GM23338 (cell line): Measurements from ENCODE around the gene SETBP1. TPM values are rescaled to one million over a fixed set of nuclear protein-coding genes. Genes with fewer than 3 reads are reported as not detected.

ENCODE experiments used
- ATAC-seq: fragments of 200-7000 bp; cut with Tn5 transposase; 3 replicates; pipeline ENCODE4 v1.9.1; 2020
- DNase-seq: peaks from one replicate; pipeline ENCODE4 v3.0.0-alpha.2; 2015; ENCODE audit warnings: low spot score
- H2AFZ ChIP-seq: fragments of 200-600 bp; sonication (generic); 2 replicates; pipeline ENCODE4 v1.8.0; 2016; ENCODE audit warnings: antibody characterized with exemption, mild to moderate bottlenecking, moderate library complexity
- H3F3A ChIP-seq: fragments of 200-600 bp; sonication (generic); replicated peaks from 2 replicates; pipeline ENCODE4 v1.8.0; 2017; ENCODE audit warnings: antibody characterized with exemption, mixed run types, low read depth
- H3K27ac ChIP-seq: fragments of 200-600 bp; sonication (generic); 2 replicates; pipeline ENCODE4 v1.6.1; 2016; ENCODE audit warnings: low read depth
- H3K27me3 ChIP-seq: fragments of 200-600 bp; sonication (generic); 2 replicates; pipeline ENCODE4 v1.8.0; 2016; ENCODE audit warnings: mild to moderate bottlenecking, mixed run types, moderate library complexity; ENCODE audit not compliant: insufficient read depth
- H3K36me3 ChIP-seq: fragments of 200-600 bp; sonication (generic); 2 replicates; pipeline ENCODE4 v1.8.0; 2016; ENCODE audit warnings: mild to moderate bottlenecking; ENCODE audit not compliant: insufficient read depth
- H3K4me1 ChIP-seq: fragments of 200-600 bp; sonication (generic); 2 replicates; pipeline ENCODE4 v1.8.0; 2016; ENCODE audit warnings: mild to moderate bottlenecking, moderate library complexity; ENCODE audit not compliant: insufficient read depth
- H3K4me2 ChIP-seq: fragments of 200-600 bp; sonication (generic); 2 replicates; pipeline ENCODE4 v1.7.1; 2017; ENCODE audit warnings: mixed run types
- H3K4me3 ChIP-seq: fragments of 200-600 bp; sonication (generic); 2 replicates; pipeline ENCODE4 v1.6.1; 2016; ENCODE audit warnings: mixed run types
- H3K79me2 ChIP-seq: fragments of 200-600 bp; sonication (generic); replicated peaks from 2 replicates; pipeline ENCODE4 v1.8.0; 2017; ENCODE audit warnings: mild to moderate bottlenecking; ENCODE audit not compliant: insufficient read depth
- H3K9me2 ChIP-seq: fragments of 200-600 bp; sonication (generic); 2 replicates; pipeline ENCODE4 v1.8.0; 2017; ENCODE audit not compliant: insufficient read depth
- H4K20me1 ChIP-seq: fragments of 200-600 bp; sonication (generic); replicated peaks from 2 replicates; pipeline ENCODE4 v1.8.0; 2017; ENCODE audit warnings: mild to moderate bottlenecking; ENCODE audit not compliant: insufficient read depth
- H3K27ac Mint-ChIP-seq: 2 replicates; pipeline ENCODE4 v1.8.0; 2020; ENCODE audit warnings: inconsistent platforms, mild to moderate bottlenecking, moderate library complexity, mixed read lengths
- H3K27me3 Mint-ChIP-seq: 3 replicates; pipeline ENCODE4 v1.8.0; 2022; ENCODE audit warnings: low read depth, mild to moderate bottlenecking, moderate library complexity, mixed read lengths, inconsistent platforms; ENCODE audit not compliant: insufficient read depth, poor library complexity
- H3K36me3 Mint-ChIP-seq: 3 replicates; pipeline ENCODE4 v1.8.0; 2021; ENCODE audit warnings: low read depth, mild to moderate bottlenecking, inconsistent platforms, moderate library complexity, mixed read lengths
- H3K4me1 Mint-ChIP-seq: 3 replicates; pipeline ENCODE4 v1.8.0; 2020; ENCODE audit warnings: mild to moderate bottlenecking, inconsistent platforms, mixed read lengths
- H3K4me3 Mint-ChIP-seq: 3 replicates; pipeline ENCODE4 v1.8.0; 2021; ENCODE audit warnings: moderate library complexity, mild to moderate bottlenecking, inconsistent platforms, mixed read lengths
- H3K9me3 Mint-ChIP-seq: 3 replicates; pipeline ENCODE4 v1.8.0; 2020; ENCODE audit warnings: moderate library complexity, mild to moderate bottlenecking, inconsistent platforms, mixed read lengths
- CREB1 ChIP-seq: fragments of 250-450 bp; sonication (Bioruptor Pico); IDR thresholded peaks from 2 replicates; pipeline ENCODE4 v1.5.0; 2020; ENCODE audit warnings: low read depth, mild to moderate bottlenecking, moderate library complexity
- EZH2 ChIP-seq: fragments of 200-600 bp; sonication (generic); IDR thresholded peaks from one replicate; pipeline ENCODE4 v1.8.0; 2017; ENCODE audit warnings: antibody characterized with exemption, mild to moderate bottlenecking, low read depth; ENCODE audit not compliant: unreplicated experiment
- EZH2phosphoT487 ChIP-seq: fragments of 200-600 bp; sonication (generic); IDR thresholded peaks from one replicate; pipeline ENCODE4 v1.8.1; 2018; ENCODE audit warnings: antibody characterized with exemption; ENCODE audit not compliant: unreplicated experiment
- JUNB ChIP-seq: IDR thresholded peaks from one replicate; pipeline ENCODE4 v1.6.1; 2016; ENCODE audit warnings: antibody characterized with exemption; ENCODE audit not compliant: unreplicated experiment
- NANOG ChIP-seq: IDR thresholded peaks from 2 replicates; pipeline ENCODE4 v1.6.1; 2016; ENCODE audit warnings: antibody characterized with exemption, borderline replicate concordance
- POLR2AphosphoS5 ChIP-seq: IDR thresholded peaks from 2 replicates; pipeline ENCODE4 v1.6.1; 2016; ENCODE audit warnings: antibody characterized with exemption, low read depth
- STAT1 ChIP-seq: IDR thresholded peaks from one replicate; pipeline ENCODE4 v1.6.1; 2016; ENCODE audit warnings: antibody characterized with exemption; ENCODE audit not compliant: unreplicated experiment
- polyA plus RNA-seq: library from polyadenylated mRNA; unstranded; fragments of >200 nt; fragmentation: Nextera tagmentation; extraction: Ambion mirVana; gene quantifications from 2 replicates; pipeline ENCODE4 v1.2.1, GENCODE V29; 2016
- total RNA-seq: library from RNA; depleted of rRNA; stranded (reverse); fragments of >200 nt; shearing (Covaris generic); gene quantifications from 2 replicates; pipeline ENCODE4 v1.2.3, GENCODE V29; 2014
- TF ChIP-seq, protein P1 (sequence below): IDR thresholded peaks from 2 replicates; pipeline ENCODE4 v1.6.1; 2016; ENCODE audit warnings: antibody characterized with exemption
- TF ChIP-seq, protein P2 (sequence below): IDR thresholded peaks from one replicate; pipeline ENCODE4 v1.6.1; 2018; ENCODE audit warnings: antibody characterized with exemption; ENCODE audit not compliant: unreplicated experiment
- TF ChIP-seq, protein P3 (sequence below): fragments of 250-450 bp; sonication (Bioruptor Pico); IDR thresholded peaks from 2 replicates; pipeline ENCODE4 v1.5.0; 2020; ENCODE audit warnings: mild to moderate bottlenecking, moderate library complexity

The SETBP1 gene
- total and polyA plus RNA-seq, 2 experiments from 2014 or later, result 1.6 to 5.5 TPM

DNA sequence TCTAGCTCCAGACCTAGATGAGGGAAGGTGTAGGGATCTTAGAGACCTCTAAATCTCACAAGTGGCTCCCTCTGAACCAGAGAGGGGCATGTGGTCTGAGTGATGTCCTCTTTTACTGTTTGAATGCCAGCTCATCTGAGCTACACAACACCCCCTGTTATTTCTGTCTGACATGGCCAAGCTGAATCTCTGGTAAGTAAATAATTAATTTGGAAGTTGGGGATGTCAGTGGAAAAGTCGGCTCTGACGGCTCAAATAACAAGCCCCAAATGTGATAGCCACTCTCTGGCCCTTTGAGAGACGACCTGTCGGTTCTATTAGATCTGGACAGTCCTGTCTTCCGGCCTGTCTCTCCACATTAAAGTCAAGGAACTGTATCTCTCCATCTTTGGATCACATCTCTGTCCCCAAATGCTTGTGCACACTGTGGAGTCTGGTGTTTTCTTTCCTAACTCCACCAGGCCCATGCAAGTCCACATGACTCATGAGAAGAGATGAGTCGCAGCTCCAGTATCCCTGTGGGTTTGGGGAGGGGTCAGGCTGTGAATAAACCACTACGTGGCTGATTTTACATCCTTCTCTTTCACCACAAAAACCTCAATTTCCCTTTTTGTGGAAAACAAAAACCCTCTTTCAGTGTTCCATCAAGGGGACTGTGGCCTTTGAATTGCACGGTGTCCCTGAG, 52.5 kb downstream of the SETBP1 start:
- Mint-ChIP-seq H3K27me3 (no peaks in the 10 kb centered on the region), H3K9me3 (no peaks in the 10 kb centered on the region), H3K4me3 (no peak overlapping the region), H3K36me3 (no peaks in the 10 kb centered on the region), H3K4me1 (peaks cover 30% of the 10 kb centered on the region), H3K27ac (no peak overlapping the region)
- Histone ChIP-seq H3K27me3 (no peaks in the 10 kb centered on the region), H3F3A (no peaks in the 10 kb centered on the region), H3K4me3 (no peak overlapping the region), H3K27ac (no peak overlapping the region), H3K36me3 (no peaks in the 10 kb centered on the region), H3K79me2 (0 out of 2 replicates have a peak, but pooled peaks cover 2% of the 10 kb centered on the region), H3K4me1 (no peaks in the 10 kb centered on the region; the same call in 1 of the 2 replicates), H3K4me2 (no peak overlapping the region; the same call in 1 of the 2 replicates), H4K20me1 (no peaks in the 10 kb centered on the region), H3K9me2 (peaks cover 16% of the 10 kb centered on the region; the same call in 1 of the 2 replicates), H2AFZ (no peak overlapping the region)
- TF ChIP-seq, protein P1, sequence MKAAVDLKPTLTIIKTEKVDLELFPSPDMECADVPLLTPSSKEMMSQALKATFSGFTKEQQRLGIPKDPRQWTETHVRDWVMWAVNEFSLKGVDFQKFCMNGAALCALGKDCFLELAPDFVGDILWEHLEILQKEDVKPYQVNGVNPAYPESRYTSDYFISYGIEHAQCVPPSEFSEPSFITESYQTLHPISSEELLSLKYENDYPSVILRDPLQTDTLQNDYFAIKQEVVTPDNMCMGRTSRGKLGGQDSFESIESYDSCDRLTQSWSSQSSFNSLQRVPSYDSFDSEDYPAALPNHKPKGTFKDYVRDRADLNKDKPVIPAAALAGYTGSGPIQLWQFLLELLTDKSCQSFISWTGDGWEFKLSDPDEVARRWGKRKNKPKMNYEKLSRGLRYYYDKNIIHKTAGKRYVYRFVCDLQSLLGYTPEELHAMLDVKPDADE, result no peak
- TF ChIP-seq, protein P2, sequence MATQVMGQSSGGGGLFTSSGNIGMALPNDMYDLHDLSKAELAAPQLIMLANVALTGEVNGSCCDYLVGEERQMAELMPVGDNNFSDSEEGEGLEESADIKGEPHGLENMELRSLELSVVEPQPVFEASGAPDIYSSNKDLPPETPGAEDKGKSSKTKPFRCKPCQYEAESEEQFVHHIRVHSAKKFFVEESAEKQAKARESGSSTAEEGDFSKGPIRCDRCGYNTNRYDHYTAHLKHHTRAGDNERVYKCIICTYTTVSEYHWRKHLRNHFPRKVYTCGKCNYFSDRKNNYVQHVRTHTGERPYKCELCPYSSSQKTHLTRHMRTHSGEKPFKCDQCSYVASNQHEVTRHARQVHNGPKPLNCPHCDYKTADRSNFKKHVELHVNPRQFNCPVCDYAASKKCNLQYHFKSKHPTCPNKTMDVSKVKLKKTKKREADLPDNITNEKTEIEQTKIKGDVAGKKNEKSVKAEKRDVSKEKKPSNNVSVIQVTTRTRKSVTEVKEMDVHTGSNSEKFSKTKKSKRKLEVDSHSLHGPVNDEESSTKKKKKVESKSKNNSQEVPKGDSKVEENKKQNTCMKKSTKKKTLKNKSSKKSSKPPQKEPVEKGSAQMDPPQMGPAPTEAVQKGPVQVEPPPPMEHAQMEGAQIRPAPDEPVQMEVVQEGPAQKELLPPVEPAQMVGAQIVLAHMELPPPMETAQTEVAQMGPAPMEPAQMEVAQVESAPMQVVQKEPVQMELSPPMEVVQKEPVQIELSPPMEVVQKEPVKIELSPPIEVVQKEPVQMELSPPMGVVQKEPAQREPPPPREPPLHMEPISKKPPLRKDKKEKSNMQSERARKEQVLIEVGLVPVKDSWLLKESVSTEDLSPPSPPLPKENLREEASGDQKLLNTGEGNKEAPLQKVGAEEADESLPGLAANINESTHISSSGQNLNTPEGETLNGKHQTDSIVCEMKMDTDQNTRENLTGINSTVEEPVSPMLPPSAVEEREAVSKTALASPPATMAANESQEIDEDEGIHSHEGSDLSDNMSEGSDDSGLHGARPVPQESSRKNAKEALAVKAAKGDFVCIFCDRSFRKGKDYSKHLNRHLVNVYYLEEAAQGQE, result no peak
- TF ChIP-seq, protein P3, sequence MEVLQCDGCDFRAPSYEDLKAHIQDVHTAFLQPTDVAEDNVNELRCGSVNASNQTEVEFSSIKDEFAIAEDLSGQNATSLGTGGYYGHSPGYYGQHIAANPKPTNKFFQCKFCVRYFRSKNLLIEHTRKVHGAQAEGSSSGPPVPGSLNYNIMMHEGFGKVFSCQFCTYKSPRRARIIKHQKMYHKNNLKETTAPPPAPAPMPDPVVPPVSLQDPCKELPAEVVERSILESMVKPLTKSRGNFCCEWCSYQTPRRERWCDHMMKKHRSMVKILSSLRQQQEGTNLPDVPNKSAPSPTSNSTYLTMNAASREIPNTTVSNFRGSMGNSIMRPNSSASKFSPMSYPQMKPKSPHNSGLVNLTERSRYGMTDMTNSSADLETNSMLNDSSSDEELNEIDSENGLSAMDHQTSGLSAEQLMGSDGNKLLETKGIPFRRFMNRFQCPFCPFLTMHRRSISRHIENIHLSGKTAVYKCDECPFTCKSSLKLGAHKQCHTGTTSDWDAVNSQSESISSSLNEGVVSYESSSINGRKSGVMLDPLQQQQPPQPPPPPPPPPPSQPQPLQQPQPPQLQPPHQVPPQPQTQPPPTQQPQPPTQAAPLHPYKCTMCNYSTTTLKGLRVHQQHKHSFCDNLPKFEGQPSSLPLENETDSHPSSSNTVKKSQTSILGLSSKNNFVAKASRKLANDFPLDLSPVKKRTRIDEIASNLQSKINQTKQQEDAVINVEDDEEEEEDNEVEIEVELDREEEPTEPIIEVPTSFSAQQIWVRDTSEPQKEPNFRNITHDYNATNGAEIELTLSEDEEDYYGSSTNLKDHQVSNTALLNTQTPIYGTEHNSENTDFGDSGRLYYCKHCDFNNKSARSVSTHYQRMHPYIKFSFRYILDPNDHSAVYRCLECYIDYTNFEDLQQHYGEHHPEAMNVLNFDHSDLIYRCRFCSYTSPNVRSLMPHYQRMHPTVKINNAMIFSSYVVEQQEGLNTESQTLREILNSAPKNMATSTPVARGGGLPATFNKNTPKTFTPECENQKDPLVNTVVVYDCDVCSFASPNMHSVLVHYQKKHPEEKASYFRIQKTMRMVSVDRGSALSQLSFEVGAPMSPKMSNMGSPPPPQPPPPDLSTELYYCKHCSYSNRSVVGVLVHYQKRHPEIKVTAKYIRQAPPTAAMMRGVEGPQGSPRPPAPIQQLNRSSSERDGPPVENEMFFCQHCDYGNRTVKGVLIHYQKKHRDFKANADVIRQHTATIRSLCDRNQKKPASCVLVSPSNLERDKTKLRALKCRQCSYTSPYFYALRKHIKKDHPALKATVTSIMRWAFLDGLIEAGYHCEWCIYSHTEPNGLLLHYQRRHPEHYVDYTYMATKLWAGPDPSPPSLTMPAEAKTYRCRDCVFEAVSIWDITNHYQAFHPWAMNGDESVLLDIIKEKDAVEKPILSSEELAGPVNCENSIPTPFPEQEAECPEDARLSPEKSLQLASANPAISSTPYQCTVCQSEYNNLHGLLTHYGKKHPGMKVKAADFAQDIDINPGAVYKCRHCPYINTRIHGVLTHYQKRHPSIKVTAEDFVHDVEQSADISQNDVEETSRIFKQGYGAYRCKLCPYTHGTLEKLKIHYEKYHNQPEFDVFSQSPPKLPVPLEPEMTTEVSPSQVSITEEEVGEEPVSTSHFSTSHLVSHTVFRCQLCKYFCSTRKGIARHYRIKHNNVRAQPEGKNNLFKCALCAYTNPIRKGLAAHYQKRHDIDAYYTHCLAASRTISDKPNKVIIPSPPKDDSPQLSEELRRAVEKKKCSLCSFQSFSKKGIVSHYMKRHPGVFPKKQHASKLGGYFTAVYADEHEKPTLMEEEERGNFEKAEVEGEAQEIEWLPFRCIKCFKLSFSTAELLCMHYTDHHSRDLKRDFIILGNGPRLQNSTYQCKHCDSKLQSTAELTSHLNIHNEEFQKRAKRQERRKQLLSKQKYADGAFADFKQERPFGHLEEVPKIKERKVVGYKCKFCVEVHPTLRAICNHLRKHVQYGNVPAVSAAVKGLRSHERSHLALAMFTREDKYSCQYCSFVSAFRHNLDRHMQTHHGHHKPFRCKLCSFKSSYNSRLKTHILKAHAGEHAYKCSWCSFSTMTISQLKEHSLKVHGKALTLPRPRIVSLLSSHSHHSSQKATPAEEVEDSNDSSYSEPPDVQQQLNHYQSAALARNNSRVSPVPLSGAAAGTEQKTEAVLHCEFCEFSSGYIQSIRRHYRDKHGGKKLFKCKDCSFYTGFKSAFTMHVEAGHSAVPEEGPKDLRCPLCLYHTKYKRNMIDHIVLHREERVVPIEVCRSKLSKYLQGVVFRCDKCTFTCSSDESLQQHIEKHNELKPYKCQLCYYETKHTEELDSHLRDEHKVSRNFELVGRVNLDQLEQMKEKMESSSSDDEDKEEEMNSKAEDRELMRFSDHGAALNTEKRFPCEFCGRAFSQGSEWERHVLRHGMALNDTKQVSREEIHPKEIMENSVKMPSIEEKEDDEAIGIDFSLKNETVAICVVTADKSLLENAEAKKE, result no peak
- TF ChIP-seq EZH2 (no peak), NANOG (no peak), POLR2AphosphoS5 (no peak), CREB1 (CRISPR knock-in tag) (no peak), JUNB (no peak), STAT1 (no peak), EZH2phosphoT487 (no peak)
- DNase-seq, result no peak
- ATAC-seq, result peak; percentile 46
